IMR-90 (cell line): ENCODE measurements around the gene HOXD8. TPM values are rescaled to one million over a fixed set of nuclear protein-coding genes. Genes with fewer than 3 reads are reported as not detected.

Source experiments
- ATAC-seq: fragments of 200-7000 bp; cut with Tn5 transposase; 2 replicates; pipeline ENCODE4 v1.9.1; 2020; ENCODE audit warnings: low read depth, mild to moderate bottlenecking, moderate library complexity
- BruUV-seq: library from RNA; stranded (reverse); fragments of 400-500 nt; replicated peaks from 2 replicates; lab custom pipeline; 2021; lab: Mats Ljungman, UMichigan
- CTCF ChIA-PET: fragments of 300-600 bp; formaldehyde crosslinking; extraction: SDS; loops from one replicate; lab custom pipeline; 2021; ENCODE audit warnings: antibody characterized with exemption; lab: Yijun Ruan, JAX
- POLR2A ChIA-PET: fragments of 300-600 bp; sonication (Branson Sonifier 250); formaldehyde crosslinking; loops from one replicate; lab custom pipeline; 2022; ENCODE audit warnings: antibody characterized with exemption; ENCODE audit not compliant: unreplicated experiment; lab: Charles Lee
- DNase-seq: peaks from one replicate; pipeline ENCODE4 v3.0.0; 2013
- H2AFZ ChIP-seq: replicated peaks from 2 replicates; pipeline ENCODE3; 2013; ENCODE audit warnings: low read length, mild to moderate bottlenecking; ENCODE audit not compliant: poor library complexity
- H2AK5ac ChIP-seq: 2 replicates; pipeline ENCODE4 v1.6.1; 2013; ENCODE audit warnings: low read depth, low read length, inconsistent platforms
- H2AK9ac ChIP-seq: replicated peaks from 2 replicates; pipeline ENCODE3; 2013; ENCODE audit warnings: mild to moderate bottlenecking, low read depth, low read length, moderate library complexity; ENCODE audit not compliant: poor library complexity
- H2BK120ac ChIP-seq: 2 replicates; pipeline ENCODE4 v1.6.1; 2013; ENCODE audit warnings: low read depth, low read length, inconsistent platforms
- H2BK15ac ChIP-seq: 3 replicates; pipeline ENCODE4 v1.6.1; 2013; ENCODE audit warnings: low read depth, low read length, inconsistent platforms
- H2BK20ac ChIP-seq: 2 replicates; pipeline ENCODE4 v1.6.1; 2013; ENCODE audit warnings: low read depth, mild to moderate bottlenecking, inconsistent platforms, low read length, moderate library complexity
- H2BK5ac ChIP-seq: 2 replicates; pipeline ENCODE4 v1.6.1; 2013; ENCODE audit warnings: mild to moderate bottlenecking, low read depth, low read length, inconsistent platforms; ENCODE audit not compliant: poor library complexity, severe bottlenecking
- H3K14ac ChIP-seq: replicated peaks from 2 replicates; pipeline ENCODE4 v1.6.1; 2013; ENCODE audit warnings: low read depth, low read length, inconsistent platforms
- H3K18ac ChIP-seq: 2 replicates; pipeline ENCODE4 v1.6.1; 2013; ENCODE audit warnings: low read depth, low read length, control low read depth
- H3K23ac ChIP-seq: 2 replicates; pipeline ENCODE4 v1.6.1; 2013; ENCODE audit warnings: low read depth, low read length, inconsistent platforms
- H3K27ac ChIP-seq: 2 replicates; pipeline ENCODE4 v1.5.1; 2013; ENCODE audit warnings: mild to moderate bottlenecking, control low read depth, low read length; ENCODE audit not compliant: insufficient read depth
- H3K27me3 ChIP-seq: 2 replicates; pipeline ENCODE4 v1.6.1; 2013; ENCODE audit warnings: low read length; ENCODE audit not compliant: control insufficient read depth, insufficient read depth
- H3K36me3 ChIP-seq: 2 replicates; pipeline ENCODE4 v1.6.1; 2013; ENCODE audit warnings: low read length, mixed read lengths; ENCODE audit not compliant: control insufficient read depth, insufficient read depth
- H3K4ac ChIP-seq: 2 replicates; pipeline ENCODE4 v1.6.1; 2013; ENCODE audit warnings: low read depth, low read length, inconsistent platforms
- H3K4me1 ChIP-seq: 2 replicates; pipeline ENCODE4 v1.6.1; 2013; ENCODE audit warnings: low read length, mixed read lengths; ENCODE audit not compliant: control insufficient read depth, insufficient read depth
- H3K4me2 ChIP-seq: 2 replicates; pipeline ENCODE4 v1.6.1; 2013; ENCODE audit warnings: low read depth, mild to moderate bottlenecking, control low read depth, low read length, moderate library complexity
- H3K4me3 ChIP-seq: 2 replicates; pipeline ENCODE4 v1.5.1; 2013; ENCODE audit warnings: low read depth, mild to moderate bottlenecking, control low read depth, low read length, moderate library complexity; ENCODE audit not compliant: insufficient read depth
- H3K56ac ChIP-seq: 2 replicates; pipeline ENCODE4 v1.6.1; 2013; ENCODE audit warnings: low read length, inconsistent platforms; ENCODE audit not compliant: insufficient read depth; ENCODE audit errors: extremely low read depth
- H3K79me1 ChIP-seq, 2 experiments: 2 replicates each; pipeline ENCODE4 v1.6.1; 2013; ENCODE audit warnings: low read length in 2 of 2, inconsistent platforms in 1 of 2, low read depth in 1 of 2
- H3K9ac ChIP-seq: 2 replicates; pipeline ENCODE4 v1.6.1; 2013; ENCODE audit warnings: low read depth, low read length, control low read depth
- H3K9me1 ChIP-seq: 2 replicates; pipeline ENCODE4 v1.6.1; 2013; ENCODE audit warnings: low read length, inconsistent platforms; ENCODE audit not compliant: insufficient read depth
- H3K9me3 ChIP-seq: 2 replicates; pipeline ENCODE4 v1.6.1; 2013; ENCODE audit warnings: low read length; ENCODE audit not compliant: control insufficient read depth, insufficient read depth
- H4K20me1 ChIP-seq: 2 replicates; pipeline ENCODE4 v1.6.1; 2013; ENCODE audit warnings: low read length, inconsistent platforms; ENCODE audit not compliant: insufficient read depth
- H4K5ac ChIP-seq: 2 replicates; pipeline ENCODE4 v1.6.1; 2013; ENCODE audit warnings: mild to moderate bottlenecking, low read depth, low read length, control low read depth
- H4K8ac ChIP-seq, 2 experiments: 2 replicates each; pipeline ENCODE4 v1.6.1; 2013; ENCODE audit warnings: low read depth in 2 of 2, low read length in 2 of 2, control low read depth in 1 of 2, inconsistent platforms in 1 of 2
- H4K91ac ChIP-seq: 2 replicates; pipeline ENCODE4 v1.6.1; 2013; ENCODE audit warnings: low read depth, low read length, inconsistent platforms; ENCODE audit not compliant: insufficient read depth
- BHLHE40 ChIP-seq: fragments of 150-350 bp; IDR thresholded peaks from 2 replicates; pipeline ENCODE4 v1.6.1; 2016; ENCODE audit warnings: mild to moderate bottlenecking, low read depth, low read length
- CEBPB ChIP-seq: IDR thresholded peaks from 2 replicates; pipeline ENCODE4 v1.6.1; 2012; ENCODE audit warnings: low read depth, low read length, improper control_type of control experiment
- CHD1 ChIP-seq: IDR thresholded peaks from 2 replicates; pipeline ENCODE4 v1.6.1; 2012; ENCODE audit warnings: low read depth, low read length, improper control_type of control experiment
- CTCF ChIP-seq: conservative IDR thresholded peaks from 2 replicates; pipeline ENCODE4 v1.5.1; 2012; ENCODE audit warnings: mild to moderate bottlenecking, low read depth, low read length, improper control_type of control experiment
- MAFK ChIP-seq: IDR thresholded peaks from 2 replicates; pipeline ENCODE4 v1.6.1; 2012; ENCODE audit warnings: low read depth, low read length, improper control_type of control experiment
- MXI1 ChIP-seq: IDR thresholded peaks from 2 replicates; pipeline ENCODE4 v1.6.1; 2012; ENCODE audit warnings: low read depth, mild to moderate bottlenecking, low read length, moderate library complexity, borderline replicate concordance
- NFE2L2 ChIP-seq: fragments of 150-350 bp; IDR thresholded peaks from 2 replicates; pipeline ENCODE4 v1.6.1; 2016; ENCODE audit warnings: low read depth, mild to moderate bottlenecking, low read length
- RFX5 ChIP-seq: IDR thresholded peaks from 2 replicates; pipeline ENCODE4 v1.8.0; 2012; ENCODE audit warnings: low read depth, mild to moderate bottlenecking, low read length, moderate library complexity
- dilution Hi-C: fragments of 300-500 bp; cut with HindIII; formaldehyde crosslinking; loops from one replicate; pipeline ENCODE4 v1.14.3; 2018; ENCODE audit warnings: low sequenced_read_pairs; ENCODE audit not compliant: unreplicated experiment
- in situ Hi-C: fragments of 300-500 bp; cut with MboI; formaldehyde crosslinking; loops from 3 replicates; pipeline ENCODE4 v1.14.3; 2019; ENCODE audit warnings: low sequenced_read_pairs, inconsistent platforms, mixed read lengths
- intact Hi-C: fragments of 100-400 bp; cut with micrococcal nuclease; formaldehyde crosslinking; loops from 2 replicates; pipeline ENCODE4 v1.10.0; 2022
- polyA plus RNA-seq, 3 experiments: library from polyadenylated mRNA; depleted of rRNA; stranded (reverse); fragments of >200 nt; gene quantifications; 2 replicates each; pipeline ENCODE4 v1.2.3, GENCODE V29; 2012; ENCODE audit warnings: low replicate concordance in 1 of 3
- total RNA-seq: library from RNA; depleted of rRNA; stranded (reverse); fragments of >200 nt; gene quantifications from 2 replicates; pipeline ENCODE4 v1.2.3, GENCODE V29; 2012

Gene HOXD8
- total and polyA plus RNA-seq, 2 of the 4 experiments (the other 2 are of a cell fraction), result not detected

GRCh38 chr2:176133389-176133788 lies 3.9 kb downstream of the HOXD8 start:
- TF ChIP-seq CTCF (no peak), MXI1 (no peak), MAFK (no peak), RFX5 (no peak), CEBPB (no peak), NFE2L2 (no peak), CHD1 (no peak), BHLHE40 (no peak)
- in situ Hi-C loops (no loop called here), dilution Hi-C loops (no loop called here), intact Hi-C loops (no loop called here)
- ATAC-seq (no peak), DNase-seq (no peak)
- H3K4ac ChIP-seq, result no peak overlapping the region
- POLR2A ChIA-PET, result no interaction called here
- H2AK9ac ChIP-seq, result no peak overlapping the region
- peaks cover 93% of the 10 kb centered on the region for H3K27me3 ChIP-seq
- no peak overlapping the region for H2AK5ac ChIP-seq
- no peak overlapping the region for H4K5ac ChIP-seq
- no peak overlapping the region for H4K91ac ChIP-seq
- H2BK120ac ChIP-seq, result no peak overlapping the region
- no peak overlapping the region for H3K4me3 ChIP-seq
- no TSS peak for BruUV-seq
- H3K4me1 ChIP-seq, result no peaks in the 10 kb centered on the region
- H4K20me1 ChIP-seq, result no peaks in the 10 kb centered on the region
- H3K56ac ChIP-seq, result no peak overlapping the region
- H2BK15ac ChIP-seq, result no peak overlapping the region
- H3K79me1 ChIP-seq, result no peaks in the 10 kb centered on the region
- H3K14ac ChIP-seq, result no peak overlapping the region
- no peak overlapping the region for H3K4me2 ChIP-seq
- H3K36me3 ChIP-seq, result no peaks in the 10 kb centered on the region
- no peak overlapping the region for H3K9ac ChIP-seq
- H3K9me1 ChIP-seq, result no peaks in the 10 kb centered on the region
- no peak overlapping the region for H2AFZ ChIP-seq
- no peak overlapping the region for H2BK20ac ChIP-seq
- H3K9me3 ChIP-seq, result peaks cover 1% of the 10 kb centered on the region
- CTCF ChIA-PET, result interaction anchor here (1.2 to 3.1 kb wide), 3 partner anchors 321 to 504 kb away, joined by 4 to 23 read pairs (median 9); no protein-coding TSS in a partner anchor
- no peak overlapping the region for H3K27ac ChIP-seq
- no peak overlapping the region for H2BK5ac ChIP-seq
- no peak overlapping the region for H3K23ac ChIP-seq
- no peak overlapping the region for H4K8ac ChIP-seq
- H3K18ac ChIP-seq, result no peak overlapping the region
